ENCODE measurements around the gene LOXHD1. TPM values are rescaled to one million over a fixed set of nuclear protein-coding genes. Genes with fewer than 3 reads are reported as not detected.

The LOXHD1 gene
- total RNA-seq, 1 donor from 2014 or later, result not detected

GRCh38 chr18:46642561-46642960 lies 14.5 kb downstream of the LOXHD1 start:
- no peak overlapping the region for H3K4me3 ChIP-seq (ENCODE audit: low read depth, low read length)
- TF ChIP-seq CTCF (conservative IDR thresholded peaks at IDR 0.05; ENCODE audit: low read depth, low read length), result no peak
- DNase-seq (ENCODE audit: low read depth), result no peak

- H3K4me3 ChIP-seq (ENCODE audit: low read depth, low read length), result no peak overlapping the region
- DNase-seq (ENCODE audit: low read depth), result no peak
- TF ChIP-seq CTCF (conservative IDR thresholded peaks at IDR 0.05; ENCODE audit: low read depth, low read length), result no peak
Measured at GRCh38 chr18:46641917-46642316, 15.1 kb downstream of the LOXHD1 start.

- no peak for DNase-seq (ENCODE audit: low read depth)
- H3K4me3 ChIP-seq (ENCODE audit: low read depth, low read length), result no peak overlapping the region
- TF ChIP-seq CTCF (conservative IDR thresholded peaks at IDR 0.05; ENCODE audit: low read depth, low read length), result no peak
Measured at GRCh38 chr18:46639386-46639785, 17.6 kb downstream of the LOXHD1 start.

GRCh38 chr18:46636040-46636630 lies 20.9 kb downstream of the LOXHD1 start:
- DNase-seq (ENCODE audit: low read depth), result no peak
- no peak overlapping the region for H3K4me3 ChIP-seq (ENCODE audit: low read depth, low read length)
- no peak for TF ChIP-seq CTCF (conservative IDR thresholded peaks at IDR 0.05; ENCODE audit: low read depth, low read length)

- H3K4me3 ChIP-seq (ENCODE audit: low read depth, low read length), result no peak overlapping the region
- peak; percentile 74 for DNase-seq (ENCODE audit: low read depth)
- no peak for TF ChIP-seq CTCF (conservative IDR thresholded peaks at IDR 0.05; ENCODE audit: low read depth, low read length)
Measured at GRCh38 chr18:46632401-46633071, 24.5 kb downstream of the LOXHD1 start.

GRCh38 chr18:46630991-46631390 lies 26.0 kb downstream of the LOXHD1 start:
- no peak overlapping the region for H3K4me3 ChIP-seq (ENCODE audit: low read depth, low read length)
- DNase-seq (ENCODE audit: low read depth), result no peak
- no peak for TF ChIP-seq CTCF (conservative IDR thresholded peaks at IDR 0.05; ENCODE audit: low read depth, low read length)

GRCh38 chr18:46630160-46630559 lies 26.9 kb downstream of the LOXHD1 start:
- TF ChIP-seq CTCF (conservative IDR thresholded peaks at IDR 0.05; ENCODE audit: low read depth, low read length), result no peak
- H3K4me3 ChIP-seq (ENCODE audit: low read depth, low read length), result no peak overlapping the region
- no peak for DNase-seq (ENCODE audit: low read depth)
